NCI-H526 treated with DMSO at 0.1 percent for 48 hours (cell line): ENCODE results near the gene PLXNC1.
"Not testable (repeated sequence)": the region's sequence is repeated elsewhere in the genome, so short reads cannot be mapped to it uniquely, and the experiment has no call there.

Source experiments
- DNase-seq: peaks from one replicate; lab custom pipeline; 2025; lab: John Stamatoyannopoulos, UW

PLXNC1 gene

DNA sequence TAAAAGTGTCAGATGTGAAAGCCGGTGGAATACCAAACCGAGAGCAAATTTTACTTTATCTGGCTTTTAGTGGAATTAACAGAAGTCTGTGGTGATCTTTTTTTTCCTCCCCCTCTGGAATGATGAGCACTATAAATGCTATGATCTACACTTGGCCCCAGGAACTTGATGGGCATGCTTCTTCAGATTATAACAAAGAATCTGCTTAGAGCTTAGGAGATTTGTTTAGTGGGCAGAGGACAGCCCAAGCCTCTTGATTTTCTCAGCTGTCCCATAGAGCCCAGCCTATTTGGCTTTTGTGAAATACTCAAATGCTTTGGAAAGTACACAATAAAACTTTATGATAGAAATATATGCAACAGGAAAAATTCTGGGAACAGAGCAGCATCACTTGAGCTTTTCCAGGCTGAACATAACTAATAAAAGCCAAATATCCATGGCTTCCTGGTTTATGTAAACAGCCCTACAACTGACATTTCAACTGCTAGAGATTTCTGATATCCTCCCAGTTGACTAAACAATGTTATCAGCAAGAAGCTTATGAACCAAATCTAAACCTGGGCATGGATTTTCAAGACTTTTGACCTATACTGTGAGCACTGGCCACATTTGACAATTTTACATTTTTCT lies 149.6 kb downstream of the PLXNC1 start:
- no peak for DNase-seq

DNA sequence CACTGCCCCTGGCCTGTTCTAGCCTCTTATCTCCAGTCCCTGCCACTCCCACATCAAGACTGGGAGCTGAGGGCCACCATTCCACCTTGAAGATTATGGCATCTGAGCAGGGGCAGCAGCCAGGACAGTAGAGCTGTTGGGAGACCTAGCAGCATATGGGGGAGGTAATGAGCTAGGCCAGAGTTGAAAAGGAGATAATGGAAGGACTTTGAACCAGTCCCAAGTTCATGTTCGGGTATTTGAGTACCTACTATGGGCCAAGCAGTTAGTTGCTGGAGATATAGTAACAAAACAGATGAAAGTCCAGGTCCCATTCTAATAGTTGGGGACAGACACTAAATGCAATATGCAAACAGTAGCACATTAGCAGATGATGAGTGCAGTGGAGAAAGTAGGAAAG lies 151.5 kb downstream of the PLXNC1 start:
- no peak for DNase-seq

DNA sequence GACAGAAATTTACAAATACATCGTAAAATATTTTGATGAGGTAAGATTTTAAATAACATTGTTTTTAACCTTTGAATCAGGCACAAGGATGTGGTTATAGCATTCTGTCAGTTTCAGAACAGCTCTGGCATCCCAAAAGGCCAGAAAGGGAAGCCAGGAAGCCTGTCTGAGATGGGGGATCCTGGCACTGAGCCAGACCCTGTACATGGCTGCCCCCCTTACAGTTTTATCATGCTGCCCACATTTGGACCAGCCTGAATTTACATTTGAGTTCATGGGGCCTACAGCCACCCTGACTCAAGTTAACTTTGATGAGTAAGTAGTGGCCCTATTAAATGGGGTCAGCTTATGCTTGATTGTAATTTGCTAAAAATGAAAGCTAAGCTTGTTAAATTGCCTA lies 155.6 kb downstream of the PLXNC1 start:
- no peak for DNase-seq

DNA sequence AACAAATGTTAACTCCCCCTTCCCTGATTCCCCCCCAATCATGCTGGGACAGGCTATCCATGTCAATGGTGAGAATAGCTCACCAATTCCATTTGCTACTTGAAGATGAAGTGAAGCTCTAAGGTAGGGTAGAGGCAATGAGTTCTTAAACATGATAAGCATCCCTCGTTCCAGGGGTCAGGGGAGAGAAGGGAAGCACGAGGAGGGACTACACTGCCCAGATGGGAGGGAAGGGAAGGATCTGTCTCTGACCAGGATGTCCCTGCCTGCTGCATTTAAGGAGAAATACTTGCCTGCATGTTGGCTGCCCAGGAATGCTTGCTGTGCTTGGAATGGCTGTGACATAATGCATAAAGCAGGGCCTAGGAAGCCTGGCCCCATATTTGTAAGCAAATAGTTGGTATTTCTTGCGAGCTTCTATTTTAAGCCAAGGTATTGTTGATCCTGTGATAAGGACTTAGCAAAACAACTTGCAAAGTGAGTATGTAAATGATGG lies 156.2 kb downstream of the PLXNC1 start:
- DNase-seq: peak; percentile 13

DNA sequence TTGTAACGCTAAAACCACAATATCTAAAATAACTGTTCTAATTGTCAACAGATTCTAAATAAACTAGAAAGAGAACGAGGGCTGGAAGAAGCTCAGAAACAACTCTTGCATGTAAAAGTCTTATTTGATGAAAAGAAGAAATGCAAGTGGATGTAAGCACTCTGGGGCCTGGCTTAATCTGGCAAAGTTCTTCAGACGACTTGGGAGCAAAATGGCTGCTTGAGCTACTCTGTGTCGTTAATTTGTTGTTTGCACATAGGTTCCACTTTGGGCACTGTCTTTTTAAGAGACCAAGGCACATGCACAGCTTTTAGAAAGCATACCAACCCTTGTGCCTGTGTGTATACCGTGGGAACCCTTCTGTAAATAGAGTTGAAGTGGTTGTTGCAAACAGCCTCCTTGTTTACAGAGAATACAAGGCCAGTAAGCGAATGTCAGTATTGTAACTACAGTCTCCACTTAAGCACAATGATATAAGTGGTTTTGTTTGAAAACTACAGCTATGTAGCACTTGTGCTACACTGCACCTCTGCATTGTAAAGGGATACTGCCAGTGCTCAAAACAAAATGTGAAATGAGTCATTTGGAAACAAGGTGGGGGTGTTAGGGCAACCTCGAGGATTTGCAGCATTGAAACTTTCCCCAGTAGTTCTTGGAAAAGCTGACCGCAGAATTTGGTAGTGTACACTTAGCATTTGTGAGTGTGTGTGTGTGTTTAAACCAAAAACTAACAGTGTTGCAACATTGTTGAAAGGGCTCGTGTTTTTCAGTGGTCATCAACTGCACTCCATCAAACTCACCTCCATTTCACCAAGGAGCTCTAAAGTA lies 157.0 kb downstream of the PLXNC1 start:
- DNase-seq: no peak

DNA sequence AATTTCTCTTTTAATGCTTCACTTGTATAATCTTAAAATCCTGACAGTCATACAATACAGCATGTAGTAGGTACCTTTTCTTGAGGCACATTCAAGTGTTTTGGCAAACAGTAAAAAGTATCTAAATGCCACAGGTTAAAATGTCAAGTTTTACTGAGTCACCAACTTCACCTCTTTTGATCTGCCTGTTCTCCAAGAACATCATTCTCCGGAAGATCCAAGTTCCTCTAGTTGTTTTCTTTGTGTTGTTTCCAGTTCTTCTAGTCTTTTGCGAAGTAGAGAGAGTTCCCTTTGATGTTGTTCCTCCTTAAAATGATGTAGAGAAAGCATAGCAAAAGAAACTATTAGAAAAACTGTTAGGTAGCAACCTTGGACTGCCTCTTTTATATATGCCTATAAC lies 160.2 kb downstream of the PLXNC1 start:
- DNase-seq: no peak

DNA sequence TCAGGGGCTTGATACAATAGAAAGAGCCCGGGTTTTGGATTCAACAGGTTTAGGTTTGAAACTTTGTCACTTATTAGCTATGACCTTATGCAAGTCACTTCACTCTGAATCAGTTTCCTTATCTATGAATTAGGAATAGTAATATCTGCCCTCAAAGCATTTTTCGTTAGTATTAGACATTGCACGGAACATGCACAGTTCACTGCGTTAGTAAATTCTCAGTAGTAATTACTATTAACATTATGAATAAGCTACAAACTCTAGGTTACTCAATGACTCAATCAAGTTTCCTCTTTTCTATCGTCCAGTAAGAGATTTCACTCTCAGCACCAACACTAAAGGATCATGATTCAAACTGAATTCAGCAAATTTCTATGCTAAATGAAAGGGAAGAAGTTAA lies 161.0 kb downstream of the PLXNC1 start:
- no peak for DNase-seq

DNA sequence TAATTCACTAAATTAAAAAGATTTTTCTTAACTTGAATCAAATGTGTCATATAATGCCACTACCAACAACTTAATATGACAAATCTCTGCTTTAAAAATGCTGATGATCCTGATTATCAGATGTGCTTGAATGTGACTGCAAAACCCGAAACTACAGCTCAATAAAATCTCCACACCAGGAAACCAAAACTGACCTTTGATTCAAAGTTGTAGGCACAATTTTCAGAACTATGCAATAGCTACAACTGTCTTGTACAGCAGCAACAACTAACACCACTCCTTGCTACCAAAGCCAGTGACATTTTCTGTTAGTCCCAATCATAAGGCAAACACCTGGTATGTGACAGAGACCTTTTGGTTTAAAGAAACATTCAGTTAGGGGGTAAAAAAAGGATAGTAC lies 164.0 kb downstream of the PLXNC1 start:
- DNase-seq: no peak

DNA sequence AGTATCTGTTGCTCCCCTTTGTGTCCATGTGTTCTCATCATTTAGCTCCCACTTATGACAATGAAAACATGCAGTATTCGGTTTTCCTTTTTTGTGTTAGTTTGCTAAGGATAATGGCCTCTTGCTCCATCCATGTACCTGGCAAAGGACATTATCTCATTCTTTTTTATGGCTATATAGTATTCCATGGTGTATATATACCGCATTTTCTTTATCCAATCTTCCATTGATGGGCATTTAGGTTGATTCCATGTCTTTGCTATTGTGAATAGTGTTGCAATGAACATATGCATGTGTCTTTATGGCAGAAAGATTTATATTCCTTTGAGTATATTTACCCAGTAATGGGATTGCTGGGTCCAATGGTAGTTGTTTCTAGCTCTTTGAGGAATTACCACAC lies 168.2 kb downstream of the PLXNC1 start:
- DNase-seq: not testable (repeated sequence)

DNA sequence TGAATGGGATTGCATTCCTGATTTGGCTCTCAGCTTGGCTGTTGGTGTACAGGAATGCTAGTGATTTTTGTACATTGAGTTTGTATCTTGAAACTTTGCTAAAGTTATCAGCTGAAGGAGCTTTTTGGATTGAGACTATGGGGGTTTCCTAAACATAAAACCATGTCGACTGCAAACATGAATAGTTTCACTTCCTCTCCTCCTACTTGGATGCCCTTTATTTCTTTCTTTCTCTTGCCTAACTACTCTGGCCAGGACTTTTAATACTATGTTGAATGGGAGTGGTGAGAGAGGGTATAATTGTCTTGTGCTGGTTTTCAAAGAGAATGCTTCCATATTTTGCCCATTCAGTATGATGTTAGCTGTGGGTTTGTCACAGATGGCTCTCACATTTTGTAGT lies 169.8 kb downstream of the PLXNC1 start:
- no peak for DNase-seq

DNA sequence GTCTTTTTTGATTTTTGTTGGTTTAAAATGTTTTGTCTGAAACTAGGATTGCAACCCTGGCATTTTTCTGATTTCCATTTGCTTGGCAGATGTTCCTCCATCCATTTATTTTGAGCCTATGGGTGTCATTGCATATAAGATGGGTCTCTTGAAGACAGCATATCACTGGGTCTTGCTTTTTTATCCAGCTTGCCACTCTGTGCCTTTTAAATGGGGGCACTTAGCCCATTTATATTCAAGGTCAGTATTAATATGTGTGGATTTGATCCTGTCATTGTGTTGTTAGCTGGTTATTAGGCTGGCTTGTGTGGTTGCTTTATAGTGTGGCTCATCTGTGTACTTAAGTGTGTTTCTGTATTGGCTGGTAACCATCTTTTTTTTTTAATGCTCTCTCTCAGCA lies 171.7 kb downstream of the PLXNC1 start:
- DNase-seq: no peak

DNA sequence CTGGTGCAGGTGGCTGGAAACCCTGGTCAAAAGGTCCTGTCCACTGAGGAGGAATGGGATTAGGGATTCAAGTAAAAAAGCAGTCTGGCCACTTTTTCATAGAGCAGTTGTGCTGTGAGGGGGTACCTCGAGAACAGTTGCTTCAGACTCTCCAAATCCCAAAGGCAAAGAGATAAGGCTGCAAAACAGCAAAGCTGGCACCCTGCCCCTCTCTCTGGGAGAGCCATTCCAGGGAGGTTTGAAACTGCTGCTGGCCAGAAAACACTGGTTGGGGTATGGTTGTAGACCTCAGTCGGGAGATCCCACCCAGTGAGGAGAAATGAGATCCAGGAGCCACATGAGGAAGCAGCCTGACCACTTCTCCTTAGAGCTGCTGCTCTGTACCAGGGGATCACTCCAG lies 174.0 kb downstream of the PLXNC1 start:
- DNase-seq: no peak

DNA sequence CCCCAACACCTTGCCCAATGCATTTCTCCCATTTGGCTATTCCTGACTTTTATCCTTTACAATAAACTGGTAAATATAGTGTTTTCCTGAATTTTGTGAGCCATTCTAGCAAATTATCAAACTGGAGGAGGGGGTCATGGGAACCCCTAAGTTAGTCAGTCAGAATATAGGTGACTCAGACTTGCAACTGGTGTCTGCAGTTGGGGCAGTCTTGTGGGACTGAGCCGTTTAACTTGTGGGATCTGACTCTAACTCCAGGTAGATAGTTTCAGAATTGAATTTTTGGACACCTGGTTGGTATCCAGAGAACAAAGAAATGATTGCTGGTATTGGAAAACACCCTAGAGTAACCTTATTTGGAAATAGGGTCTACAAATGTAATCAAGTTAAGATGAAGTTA lies 177.9 kb downstream of the PLXNC1 start:
- DNase-seq: no peak

DNA sequence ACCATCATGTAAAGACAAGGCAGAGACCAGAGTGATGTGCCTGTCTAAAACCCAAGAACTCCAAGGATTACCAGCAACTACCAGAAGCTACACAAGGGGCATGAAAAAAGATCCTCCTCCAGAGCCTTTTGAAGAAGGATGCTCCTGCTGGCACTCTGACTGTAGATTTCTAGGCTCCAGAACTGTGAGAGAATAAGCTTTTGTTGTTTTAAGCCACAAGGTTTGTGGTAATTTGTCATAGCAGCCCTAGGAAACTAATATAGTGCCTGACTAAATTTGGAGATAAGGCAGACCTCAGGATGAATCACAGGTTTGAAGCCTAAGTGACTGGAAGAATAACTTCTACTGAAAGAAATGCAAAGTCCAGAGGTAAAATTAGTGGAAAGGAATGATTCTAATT lies 178.3 kb downstream of the PLXNC1 start:
- DNase-seq: no peak

DNA sequence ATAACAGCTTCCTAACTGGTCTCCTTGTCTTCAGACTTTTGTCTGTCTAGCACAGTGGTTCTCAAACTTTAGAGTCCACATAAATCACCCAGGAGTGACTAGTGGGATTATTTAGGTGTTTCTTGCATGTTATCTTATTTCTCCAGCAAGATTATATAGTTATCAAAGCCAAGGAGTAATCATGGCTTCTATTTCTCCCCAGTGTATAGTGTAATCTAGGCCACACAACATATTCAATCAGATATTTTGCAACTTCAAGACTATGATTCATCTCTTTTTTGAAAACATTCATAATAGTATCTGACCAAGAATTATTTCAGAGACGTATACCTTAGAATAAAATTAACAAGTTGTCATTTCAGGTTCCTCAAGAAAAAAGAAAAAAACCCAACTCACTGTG lies 179.4 kb downstream of the PLXNC1 start:
- no peak for DNase-seq

DNA sequence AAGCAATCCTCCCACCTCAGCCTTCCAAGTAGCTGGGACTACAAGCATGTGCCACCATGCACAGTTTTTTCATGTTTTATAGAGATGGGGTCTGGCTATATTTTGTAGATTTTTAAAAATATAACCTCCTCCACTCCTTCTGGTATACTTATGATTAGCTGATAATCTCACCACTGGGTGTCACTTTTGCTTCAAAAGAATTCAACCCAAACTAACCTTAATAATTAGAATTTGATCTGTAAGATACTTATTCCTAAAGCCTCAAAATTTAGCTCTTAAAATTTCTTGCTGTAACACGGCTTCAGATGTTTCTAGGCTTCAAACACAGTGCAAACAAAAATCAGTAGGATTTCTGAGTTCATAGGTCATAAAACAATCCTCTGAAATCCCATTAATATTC lies 181.0 kb downstream of the PLXNC1 start:
- DNase-seq: no peak

DNA sequence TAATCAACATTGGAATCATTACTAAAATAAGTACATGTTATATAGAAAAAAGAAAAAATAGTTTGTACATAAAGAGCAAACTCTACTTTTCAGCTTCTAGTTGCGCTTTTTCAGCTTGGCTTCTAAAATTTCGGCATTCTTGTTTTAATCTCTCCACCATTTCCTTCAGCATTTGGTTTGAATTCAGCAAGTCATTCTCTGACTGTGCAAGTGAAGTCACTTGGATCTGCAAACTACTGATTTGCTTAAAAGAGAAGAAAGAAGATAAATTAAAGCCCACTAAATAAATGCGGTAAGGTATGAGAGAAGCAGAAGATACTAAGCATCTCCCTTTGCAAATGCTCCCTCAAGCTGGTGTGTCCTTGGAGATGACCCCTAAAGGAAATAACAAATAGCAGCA lies 185.0 kb downstream of the PLXNC1 start:
- DNase-seq: no peak

DNA sequence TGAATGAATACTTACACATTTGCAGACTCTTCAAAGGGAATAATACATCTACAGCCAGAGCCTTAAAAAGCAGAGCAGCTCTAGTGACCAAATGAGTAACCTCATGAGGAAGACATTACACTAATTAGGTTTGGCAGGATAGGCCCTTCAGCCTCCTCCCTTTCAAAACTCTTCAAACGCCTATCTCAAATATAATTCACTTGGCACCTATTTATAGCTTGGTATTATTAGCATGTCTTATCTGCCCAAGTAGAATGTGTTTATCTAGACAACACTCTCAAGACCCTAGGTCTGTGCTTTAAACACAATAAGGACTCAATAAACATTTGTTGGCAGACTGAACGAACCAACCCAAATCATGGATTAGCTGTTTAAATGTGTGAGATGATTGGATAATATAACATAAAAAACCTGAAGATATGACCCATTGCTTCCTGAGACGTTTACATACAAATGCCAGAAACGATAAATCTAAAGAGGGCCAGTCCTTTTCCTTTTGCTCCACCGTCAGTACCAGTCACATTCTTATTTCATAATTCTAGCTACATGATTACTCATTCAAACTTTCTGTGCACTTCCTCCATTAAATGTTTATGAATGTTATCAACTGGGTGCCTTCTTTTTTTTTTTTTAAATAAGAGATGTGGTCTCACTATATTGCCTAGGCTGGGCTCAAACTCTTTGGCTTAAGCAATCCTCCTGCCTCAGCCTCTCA lies 188.0 kb downstream of the PLXNC1 start:
- DNase-seq: no peak

DNA sequence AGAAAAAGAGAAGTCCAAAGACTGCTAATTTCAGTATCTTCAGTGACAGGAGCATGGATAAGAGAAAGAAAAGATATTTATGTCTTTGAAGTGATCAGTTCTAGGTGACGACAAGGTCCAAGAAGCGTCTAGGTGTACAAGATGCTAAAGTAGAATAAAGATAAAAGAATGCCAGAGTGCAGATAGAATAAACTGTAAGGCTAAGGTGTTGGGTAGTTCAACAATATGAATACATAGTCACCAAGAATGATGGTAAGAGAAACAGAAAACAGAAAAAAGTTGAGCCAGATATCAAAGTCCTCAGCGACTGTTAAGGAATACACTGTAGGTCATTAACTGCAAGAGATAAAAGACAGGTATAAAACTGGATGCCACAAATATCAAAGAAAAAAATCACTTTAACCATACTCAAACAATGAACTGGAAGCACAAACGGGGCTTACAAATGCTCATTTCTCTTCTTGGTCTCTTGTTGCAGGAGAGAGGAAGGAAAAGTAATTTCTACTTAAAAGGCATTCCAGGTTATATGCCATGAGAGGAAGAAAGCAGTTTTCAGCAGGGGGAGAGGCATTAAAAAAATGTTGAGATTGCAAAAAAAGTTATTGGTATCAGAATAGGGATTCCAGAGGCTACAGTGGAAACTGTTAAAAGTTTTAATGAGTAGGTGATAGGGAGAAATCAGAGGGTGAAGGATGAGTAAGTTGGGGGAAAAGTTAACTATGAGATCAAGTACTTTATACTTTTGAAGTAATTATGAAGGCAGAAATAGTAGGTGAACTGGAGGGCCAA lies 189.8 kb downstream of the PLXNC1 start:
- DNase-seq: no peak

DNA sequence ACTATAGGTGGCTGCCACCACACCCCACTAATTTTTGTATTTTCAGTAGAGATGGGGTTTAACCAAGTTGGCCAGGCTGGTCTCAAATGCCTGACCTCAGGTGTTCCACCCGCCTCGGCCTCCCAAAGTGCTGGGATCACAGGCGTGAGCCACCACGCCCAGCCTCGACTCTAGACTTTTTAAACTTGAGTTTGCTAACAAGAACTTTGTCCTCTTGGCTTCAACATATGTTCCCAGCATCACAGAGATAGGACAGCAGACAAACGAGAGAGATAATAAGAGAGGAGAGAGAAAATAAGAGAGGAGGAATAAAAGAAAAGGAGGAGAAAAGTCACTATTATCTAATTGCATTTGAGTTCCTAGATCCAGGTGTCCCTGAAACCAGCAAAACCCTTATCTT lies 192.2 kb downstream of the PLXNC1 start:
- no peak for DNase-seq

DNA sequence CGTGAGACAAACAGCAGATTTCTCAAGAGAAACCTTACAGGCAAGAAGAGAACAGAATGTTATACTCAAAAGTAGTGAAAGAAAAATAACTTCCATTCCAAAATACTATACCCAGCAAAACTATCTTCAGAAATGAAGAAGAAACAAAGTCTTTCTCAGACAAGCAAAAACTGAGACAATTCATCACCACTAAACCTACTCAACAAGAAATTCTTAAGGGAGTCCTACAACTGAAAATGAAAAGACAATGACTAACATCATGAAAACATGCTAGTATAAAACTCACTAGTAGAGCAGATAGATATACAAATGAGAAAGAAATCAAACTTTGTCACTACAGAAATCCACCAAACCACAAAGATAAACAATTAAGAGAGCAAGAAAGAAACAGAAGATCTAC lies 204.8 kb downstream of the PLXNC1 start:
- no peak for DNase-seq
